Measurements from ENCODE around the gene TMEM52B.

The TMEM52B gene

DNA sequence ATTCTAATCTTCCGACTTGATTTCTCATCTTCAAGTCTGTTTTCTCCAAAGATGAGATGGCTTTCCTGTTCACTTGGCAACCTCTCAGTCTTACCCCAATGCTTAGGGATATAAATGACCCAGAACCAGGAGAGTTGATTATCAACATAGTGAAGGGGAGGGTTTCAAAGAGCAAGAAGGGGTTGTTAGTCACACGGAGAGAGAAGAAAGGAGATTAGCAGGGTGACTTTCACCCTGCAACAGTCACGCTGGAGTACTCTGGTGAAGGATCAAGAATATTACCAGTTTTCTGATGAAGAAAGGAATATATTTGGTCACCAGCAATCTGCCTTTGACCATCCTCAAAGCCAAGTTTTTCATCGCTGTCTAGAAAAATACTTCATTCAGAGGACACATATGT, at the start of gene TMEM52B:
TSS of gene TMEM52B (plus strand) at position 212 of the 400 bp plus-strand sequence. CDS start 543 bp downstream, outside the sequence.
- DNase-seq (ENCODE audit: extremely low read depth, low read depth) = no peak
- TF ChIP-seq, protein P1, sequence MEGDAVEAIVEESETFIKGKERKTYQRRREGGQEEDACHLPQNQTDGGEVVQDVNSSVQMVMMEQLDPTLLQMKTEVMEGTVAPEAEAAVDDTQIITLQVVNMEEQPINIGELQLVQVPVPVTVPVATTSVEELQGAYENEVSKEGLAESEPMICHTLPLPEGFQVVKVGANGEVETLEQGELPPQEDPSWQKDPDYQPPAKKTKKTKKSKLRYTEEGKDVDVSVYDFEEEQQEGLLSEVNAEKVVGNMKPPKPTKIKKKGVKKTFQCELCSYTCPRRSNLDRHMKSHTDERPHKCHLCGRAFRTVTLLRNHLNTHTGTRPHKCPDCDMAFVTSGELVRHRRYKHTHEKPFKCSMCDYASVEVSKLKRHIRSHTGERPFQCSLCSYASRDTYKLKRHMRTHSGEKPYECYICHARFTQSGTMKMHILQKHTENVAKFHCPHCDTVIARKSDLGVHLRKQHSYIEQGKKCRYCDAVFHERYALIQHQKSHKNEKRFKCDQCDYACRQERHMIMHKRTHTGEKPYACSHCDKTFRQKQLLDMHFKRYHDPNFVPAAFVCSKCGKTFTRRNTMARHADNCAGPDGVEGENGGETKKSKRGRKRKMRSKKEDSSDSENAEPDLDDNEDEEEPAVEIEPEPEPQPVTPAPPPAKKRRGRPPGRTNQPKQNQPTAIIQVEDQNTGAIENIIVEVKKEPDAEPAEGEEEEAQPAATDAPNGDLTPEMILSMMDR (IDR thresholded peaks at IDR 0.05; ENCODE audit: low read depth, low read length, missing control alignments) = no peak
- no peak within 1 kb of the TSS for H3K4me3 ChIP-seq (replicated peaks; ENCODE audit: low read depth, low read length)

DNA sequence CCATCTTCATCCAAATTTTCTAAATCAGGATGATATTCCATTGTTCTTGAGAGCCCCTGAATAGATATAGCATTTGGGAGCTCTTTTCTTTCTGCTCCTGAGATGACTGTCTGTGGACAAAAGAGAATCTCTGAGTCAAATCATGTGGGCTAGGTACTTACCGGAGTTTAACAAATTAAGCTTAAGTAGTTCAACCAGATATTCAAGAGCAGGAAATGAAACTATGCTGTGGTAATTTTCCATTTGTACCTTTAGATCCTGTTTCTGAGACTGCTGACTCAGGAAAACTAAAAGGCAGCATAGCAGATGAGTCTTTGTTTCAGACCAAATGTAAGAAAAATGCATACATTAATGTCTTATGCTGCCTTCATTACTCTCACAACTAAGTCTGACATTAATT, 48.8 kb upstream of the TMEM52B start, which contains the start of gene CLEC7A:
TSS of gene CLEC7A (minus strand) at position 158 of the 400 bp plus-strand sequence. CDS start at position 41, 117 bp downstream.
- TF ChIP-seq, protein P1 (IDR thresholded peaks at IDR 0.05; ENCODE audit: low read depth, low read length, missing control alignments) = no peak
- H3K4me3 ChIP-seq (replicated peaks; ENCODE audit: low read depth, low read length) = no peak within 1 kb of the TSS
- no peak for DNase-seq (ENCODE audit: extremely low read depth, low read depth)

- no peak overlapping the region for H3K4me3 ChIP-seq (replicated peaks; ENCODE audit: low read depth, low read length)
Observed at GRCh38 chr12:10131111-10131690, 47.6 kb upstream of the TMEM52B start.

DNA sequence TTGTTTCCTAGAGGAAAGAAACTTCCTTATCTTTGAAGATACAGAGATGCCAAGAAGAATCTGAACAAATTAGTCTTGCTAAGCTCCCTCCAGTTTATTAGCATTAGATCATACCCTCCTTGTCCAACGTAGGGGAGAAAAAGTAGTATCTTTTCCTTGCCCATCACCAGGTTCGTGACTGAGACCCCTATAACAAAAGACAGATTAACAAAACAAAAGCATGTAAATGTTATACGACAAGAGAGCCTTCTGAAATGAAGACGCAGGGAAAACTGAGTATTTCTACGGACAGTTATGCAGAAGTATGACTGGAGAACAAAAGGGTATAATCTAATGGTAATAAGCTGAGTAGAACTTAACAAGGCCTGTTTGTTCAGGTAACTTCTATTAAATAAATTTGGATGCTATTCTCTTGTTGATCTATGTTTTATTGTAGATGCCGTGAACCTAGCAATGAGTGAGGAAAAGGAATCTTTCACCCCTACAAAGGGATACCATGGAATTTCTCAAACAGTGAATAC, 45.9 kb upstream of the TMEM52B start:
- H3K4me3 ChIP-seq (replicated peaks; ENCODE audit: low read depth, low read length) = no peak overlapping the region
- TF ChIP-seq, protein P1 (IDR thresholded peaks at IDR 0.05; ENCODE audit: low read depth, low read length, missing control alignments) = no peak
- no peak for DNase-seq (ENCODE audit: extremely low read depth, low read depth)

More at GRCh38 chr12:10131111-10131690, 47.6 kb upstream of the TMEM52B start:
- TF ChIP-seq, protein P1 (IDR thresholded peaks at IDR 0.05; ENCODE audit: low read depth, low read length, missing control alignments) = no peak
- DNase-seq (ENCODE audit: extremely low read depth, low read depth) = no peak

DNA sequence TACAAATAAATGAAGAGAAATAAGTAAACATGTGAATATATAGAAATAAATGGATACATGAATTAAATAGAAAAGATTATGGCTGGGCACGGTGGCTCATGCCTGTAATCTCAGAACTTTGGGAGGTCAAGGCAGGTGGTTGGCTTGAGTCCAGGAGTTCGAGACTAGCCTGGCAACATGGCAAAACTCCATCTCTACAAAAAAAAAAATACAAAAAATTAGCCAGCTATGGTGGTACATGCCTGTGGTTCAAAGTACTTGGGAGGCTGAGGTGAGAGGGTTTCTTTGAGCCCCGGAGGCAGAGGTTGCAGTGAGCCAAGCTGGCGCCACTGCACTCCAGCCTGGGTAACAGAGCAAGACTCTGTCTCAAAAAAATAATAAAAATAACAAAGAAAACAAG, 43.7 kb upstream of the TMEM52B start:
- no peak for DNase-seq (ENCODE audit: extremely low read depth, low read depth)
- no peak overlapping the region for H3K4me3 ChIP-seq (replicated peaks; ENCODE audit: low read depth, low read length)
- TF ChIP-seq, protein P1 (IDR thresholded peaks at IDR 0.05; ENCODE audit: low read depth, low read length, missing control alignments) = no peak

DNA sequence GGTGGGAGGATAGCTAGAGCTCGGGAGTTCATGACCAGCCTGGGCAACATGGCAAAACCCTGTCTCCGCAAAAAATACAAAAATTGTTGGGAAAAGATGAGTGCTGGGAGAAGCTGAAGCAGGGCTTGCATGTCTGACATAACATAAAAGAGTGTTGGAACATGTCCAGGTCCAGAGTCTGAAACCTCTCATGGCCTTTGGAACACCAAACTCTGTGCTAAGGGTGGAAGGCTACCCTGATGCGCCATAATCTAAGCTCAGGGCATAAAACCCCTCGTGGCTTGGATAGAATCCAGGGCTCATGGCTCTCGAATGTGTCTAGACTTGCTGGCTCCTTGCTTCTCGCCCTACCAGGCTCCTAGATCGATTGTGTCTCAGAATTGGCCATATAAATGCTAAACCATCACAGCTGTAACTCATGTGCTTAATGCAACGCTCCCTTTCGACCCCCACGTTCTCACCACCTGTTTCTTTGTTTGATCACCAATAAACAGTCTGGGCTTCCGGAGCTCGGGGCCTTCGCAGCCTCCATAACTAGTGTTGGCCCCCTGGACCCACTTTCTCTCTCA, 42.1 kb upstream of the TMEM52B start:
- no peak overlapping the region for H3K4me3 ChIP-seq (replicated peaks; ENCODE audit: low read depth, low read length)
- DNase-seq (ENCODE audit: extremely low read depth, low read depth) = no peak
- TF ChIP-seq, protein P1 (IDR thresholded peaks at IDR 0.05; ENCODE audit: low read depth, low read length, missing control alignments) = no peak
